ENCODE results near the gene SPECC1.
"Not testable (repeated sequence)": the region's sequence is repeated elsewhere in the genome, so short reads cannot be mapped to it uniquely, and the experiment has no call there.

SPECC1 gene

GRCh38 chr17:20352567-20352966 lies 343.4 kb downstream of the SPECC1 start:
- not testable (repeated sequence) for DNase-seq

DNA sequence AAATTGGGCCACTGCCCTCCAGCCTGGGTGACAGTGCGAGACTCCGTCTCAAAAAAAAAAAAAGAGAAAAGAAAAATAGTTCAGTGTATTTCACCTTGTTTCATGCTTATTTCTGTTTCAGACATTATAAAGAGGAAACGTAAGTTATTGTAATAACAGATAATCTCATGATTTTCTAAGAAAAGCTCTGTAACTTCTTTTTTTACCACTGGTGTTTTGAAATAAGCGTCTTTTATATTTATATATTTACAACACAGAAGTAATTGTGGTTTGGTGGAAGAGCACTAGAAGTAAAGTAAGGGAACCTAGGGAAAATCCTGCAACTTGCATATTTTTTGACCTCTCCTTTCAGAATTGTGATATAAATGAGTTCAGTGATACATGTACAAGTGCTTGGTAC lies 354.7 kb downstream of the SPECC1 start:
- DNase-seq: not testable (repeated sequence)
